ENCODE measurements around the gene SIGLEC12. TPM values are rescaled to one million over a fixed set of nuclear protein-coding genes. Genes with fewer than 3 reads are reported as not detected.

The SIGLEC12 gene
- total and polyA plus RNA-seq, 9 of the 15 experiments (the other 6 are each of a cell fraction or from before 2014, with no cell fraction given), result 0.08 to 1.3 (median 0.54) TPM

- TF ChIP-seq ZNF318 (IDR thresholded peaks at IDR 0.05; ENCODE audit: borderline replicate concordance in 1 of 2, low read depth in 1 of 2) (peak in 1 of 2 experiments; percentile 52; a peak in 1 of 4 replicates), CREB3 (tag; conservative IDR thresholded peaks at IDR 0.05; ENCODE audit: low read depth) (no peak), NCOA2 (IDR thresholded peaks at IDR 0.05; ENCODE audit: partially characterized antibody in 2 of 2) (no peak), E4F1 (CRISPR knock-in tag; IDR thresholded peaks at IDR 0.05; ENCODE audit: borderline replicate concordance) (no peak), HMG20A (CRISPR knock-in tag; conservative IDR thresholded peaks at IDR 0.05) (no peak), ZSCAN29 (IDR thresholded peaks at IDR 0.05) (0 out of 2 replicates have a peak, but pooled peaks have one; percentile 19), ZC3H11A (IDR thresholded peaks at IDR 0.05; ENCODE audit: low read depth, low read length) (no peak), ESRRB (CRISPR knock-in tag; IDR thresholded peaks at IDR 0.05; ENCODE audit: borderline replicate concordance) (no peak), NFRKB (IDR thresholded peaks at IDR 0.05; ENCODE audit: low read depth) (peak; percentile 76; the same call in 1 of the 2 replicates), ZNF395 (CRISPR knock-in tag; IDR thresholded peaks at IDR 0.05) (0 out of 2 replicates have a peak, but pooled peaks have one; percentile 27), HDAC1 (IDR thresholded peaks at IDR 0.05) (peak in 1 of 2 experiments; percentile 41; a peak in 2 of 4 replicates), ZNF165 (CRISPR knock-in tag; IDR thresholded peaks at IDR 0.05; ENCODE audit: borderline replicate concordance) (no peak)
Measured at GRCh38 chr19:51441410-51442390, 59.9 kb downstream of the SIGLEC12 start (continued).

Measured in K562 (cell line).